Activated T-helper 9 cell treated with anti-CD3 and anti-CD28 coated beads, Interleukin-2, amount 50 U/mL, for 16 hours (primary cell): ENCODE results near the gene URGCP.
A peak's percentile ranks its signal among the peaks of the same experiment; 100 is the strongest.

Source experiments
- DNase-seq: peaks from one replicate; pipeline ENCODE4 v3.0.0-alpha.2; 2020; ENCODE audit warnings: low read depth

Gene URGCP

GRCh38 chr7:43873300-43873699 is 33.1 kb downstream of the URGCP start:
- no peak for DNase-seq

- DNase-seq: no peak
Observed at GRCh38 chr7:43872406-43873110, 33.8 kb downstream of the URGCP start.

- DNase-seq: no peak
Observed at GRCh38 chr7:43871064-43871463, 35.3 kb downstream of the URGCP start.

GRCh38 chr7:43870316-43870715 is 36.1 kb downstream of the URGCP start:
- DNase-seq: no peak

DNA sequence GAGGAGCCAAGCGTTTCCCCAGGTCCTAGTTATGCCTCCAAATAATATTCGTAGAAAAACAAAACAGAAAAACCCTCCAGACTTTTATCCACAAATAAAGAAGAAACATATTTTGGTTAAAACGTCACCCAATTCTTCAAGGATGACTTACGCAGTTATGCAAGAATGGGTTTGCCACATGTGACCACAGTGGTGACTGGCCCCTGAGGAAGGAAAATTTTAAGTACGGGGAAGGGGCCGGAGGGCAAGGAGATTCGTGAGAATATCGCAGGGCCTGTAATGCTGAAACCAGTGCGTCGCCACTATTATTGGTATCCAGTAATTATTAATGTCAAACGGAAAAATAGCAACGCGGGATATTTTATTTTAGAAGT is 36.5 kb downstream of the URGCP start:
- peak; percentile 5 for DNase-seq

DNA sequence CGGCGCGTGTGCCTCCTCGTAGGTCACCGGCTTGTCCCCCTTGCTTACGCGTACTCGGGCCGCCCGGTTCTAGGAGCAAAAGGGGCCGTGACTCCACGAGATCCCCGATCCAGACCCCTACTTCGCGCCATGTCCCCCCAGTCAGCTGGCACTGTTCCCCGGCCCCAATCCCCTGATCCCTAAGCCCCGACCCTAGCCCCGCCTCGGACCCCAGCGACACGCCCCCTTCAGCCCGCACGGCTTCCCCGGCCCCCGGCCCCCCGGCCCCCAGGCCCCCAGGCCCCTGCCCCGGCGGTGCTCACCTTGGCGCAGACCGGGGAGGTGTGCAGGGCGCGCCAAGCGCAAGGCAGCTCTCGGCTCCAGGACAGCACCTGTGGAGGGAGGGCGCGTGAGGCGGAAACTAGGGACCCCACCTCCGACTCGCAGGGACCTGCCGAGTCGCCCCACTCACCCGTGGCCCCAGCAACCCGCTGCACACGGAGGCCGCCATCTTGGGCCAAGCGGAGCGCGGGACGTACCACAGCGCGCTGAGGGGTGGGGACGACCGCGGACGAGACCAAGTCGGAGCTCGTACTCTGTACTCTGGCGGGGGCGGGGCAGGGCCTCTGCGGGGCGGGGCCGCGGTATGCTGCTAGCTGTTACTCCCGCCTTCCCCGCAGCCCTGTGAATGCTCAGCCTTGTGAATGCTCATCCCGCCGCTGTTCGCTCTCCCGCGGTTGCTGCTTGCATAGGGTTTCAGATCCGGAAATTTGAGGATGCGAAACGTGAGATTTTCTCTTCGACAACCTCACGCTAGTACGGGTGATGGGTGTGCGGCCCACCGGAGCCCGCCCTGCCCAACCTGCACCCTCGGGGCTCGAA is 37.2 kb downstream of the URGCP start, which contains the start of gene MRPS24:
Gene MRPS24 (minus strand): TSS at position 512 of the 861 bp plus-strand sequence. CDS start 22 bp downstream, at position 490.
- DNase-seq: peak; percentile 94

DNA sequence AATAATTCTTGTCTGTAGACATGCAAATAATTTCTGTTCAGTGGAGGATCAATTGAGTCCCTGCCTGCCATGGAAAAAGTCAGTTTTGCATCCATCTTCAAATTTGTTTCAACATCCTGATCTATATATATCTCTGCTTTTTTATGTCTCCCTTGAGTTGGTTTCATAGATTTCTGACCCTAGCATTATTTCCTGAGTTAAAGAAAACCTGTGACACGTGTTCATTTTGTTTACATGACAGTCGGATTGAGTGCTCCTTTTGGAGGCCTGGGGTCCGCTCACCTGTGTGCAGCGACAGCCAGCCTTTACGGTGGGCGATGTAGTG is 37.8 kb downstream of the URGCP start:
- no peak for DNase-seq

DNA sequence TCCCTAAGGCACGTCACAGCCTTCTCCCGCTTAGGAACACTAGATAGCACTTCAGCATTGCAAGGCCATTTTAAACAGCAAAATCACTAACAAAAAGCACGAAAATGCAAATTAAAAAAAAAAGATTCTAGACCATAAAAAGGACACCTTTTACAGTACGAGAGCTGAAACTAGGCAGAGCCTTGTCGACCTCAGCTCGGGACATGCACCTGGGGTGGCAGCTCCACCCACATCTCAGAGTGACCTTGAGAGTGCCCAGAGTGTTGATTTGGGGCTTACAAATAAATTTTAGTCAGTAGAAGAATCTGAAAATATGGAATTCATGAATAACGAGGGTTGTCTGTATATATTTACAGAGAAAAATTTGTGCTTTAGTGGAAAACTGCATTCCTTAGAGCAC is 38.2 kb downstream of the URGCP start:
- DNase-seq: no peak

DNA sequence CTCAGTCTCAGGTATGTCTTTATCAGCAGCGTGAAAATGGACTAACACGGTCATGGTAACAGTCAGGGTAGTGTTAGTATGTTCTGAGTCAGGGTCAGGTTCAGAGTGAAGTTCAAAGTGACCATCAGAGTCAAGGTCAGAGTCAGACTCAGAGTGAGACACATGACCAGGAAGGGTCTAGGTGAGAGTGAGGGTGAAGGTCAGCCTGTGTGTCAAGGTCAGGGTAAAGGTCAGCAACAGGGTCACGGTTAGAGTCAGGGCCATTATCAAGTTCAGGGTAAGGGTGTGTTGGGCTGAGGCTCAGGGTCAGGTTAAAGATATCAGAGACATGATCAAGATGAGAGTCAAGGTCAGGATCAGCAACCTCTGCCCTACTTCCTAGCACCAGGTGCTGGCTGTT is 41.1 kb downstream of the URGCP start:
- no peak for DNase-seq

GRCh38 chr7:43864126-43864525 is 42.3 kb downstream of the URGCP start:
- DNase-seq: no peak

DNA sequence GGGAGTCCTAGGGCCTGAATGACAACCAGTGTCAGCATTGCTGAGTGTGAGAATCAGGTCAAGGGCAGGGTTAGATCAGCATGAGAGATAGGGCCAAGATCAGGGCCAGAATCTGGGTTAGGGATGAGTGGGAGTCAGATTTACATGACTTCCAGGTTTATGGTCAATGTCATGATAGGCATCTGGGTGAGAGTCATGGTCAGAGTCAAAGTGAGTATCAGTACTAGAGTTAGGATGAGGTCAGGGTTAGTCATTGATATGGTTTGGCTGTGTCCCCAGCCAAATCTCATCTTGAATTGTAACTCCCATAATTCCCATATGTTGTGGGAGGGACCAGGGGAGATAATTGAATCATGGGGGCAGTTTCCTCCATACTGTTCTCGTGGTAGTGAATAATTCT is 49.4 kb downstream of the URGCP start:
- DNase-seq: no peak

DNA sequence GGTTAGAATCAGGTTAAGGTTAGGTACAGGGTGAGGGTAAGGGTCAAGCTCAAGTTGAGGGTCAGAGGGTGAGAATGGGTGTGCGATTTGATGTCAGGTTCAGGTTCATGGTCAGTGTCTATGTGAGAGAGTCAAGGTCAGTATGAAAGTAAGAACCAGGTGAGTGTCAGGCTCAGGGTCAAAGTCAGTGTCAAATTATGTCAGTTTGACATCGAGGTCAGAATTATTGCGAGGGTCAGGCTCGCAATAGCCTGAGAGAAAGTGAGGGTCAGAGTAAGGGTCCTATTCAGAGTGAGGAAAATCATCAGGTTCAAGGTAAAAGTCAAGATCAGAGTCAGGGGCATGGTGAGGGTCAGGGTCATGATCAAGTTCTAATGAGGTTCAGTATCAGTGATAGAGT is 50.1 kb downstream of the URGCP start:
- DNase-seq: no peak

DNA sequence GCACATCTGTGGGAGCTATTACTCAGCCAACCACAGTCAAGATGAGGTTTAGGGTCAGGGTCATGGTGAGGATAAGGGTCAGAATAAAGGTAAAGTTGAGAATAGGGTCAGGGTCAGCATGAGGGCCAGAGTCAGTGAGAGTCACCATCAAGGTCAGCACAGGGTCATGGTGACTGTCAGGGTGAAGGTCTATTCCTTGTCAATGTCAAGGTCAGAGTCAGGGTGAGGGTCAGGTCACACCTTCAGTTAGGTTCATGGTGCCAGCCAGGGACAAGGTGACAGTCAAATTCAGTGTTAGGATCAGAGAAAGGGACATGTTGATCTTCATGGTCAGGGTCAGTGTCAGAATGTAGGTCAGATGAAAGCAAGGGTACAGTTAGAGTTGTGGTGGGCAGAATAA is 51.2 kb downstream of the URGCP start:
- no peak for DNase-seq

DNA sequence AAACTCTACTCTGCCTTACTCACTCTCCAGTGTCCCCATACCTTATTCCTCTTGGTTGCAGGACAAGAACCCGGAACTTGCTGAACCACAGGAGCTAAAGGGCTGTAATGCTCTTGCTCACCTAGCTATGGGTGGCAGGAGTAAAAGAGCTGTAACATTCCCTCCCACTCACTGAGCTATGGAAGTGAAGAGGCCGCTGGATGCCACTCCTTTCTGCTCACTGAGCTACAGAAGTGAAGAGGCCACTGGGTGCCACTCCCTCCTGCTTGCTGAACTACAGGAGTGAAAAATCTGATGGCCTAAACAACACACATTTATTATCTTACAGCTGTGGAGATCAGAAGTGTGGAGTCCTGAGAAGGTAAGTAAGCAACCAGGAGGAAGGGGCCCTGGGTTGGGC is 54.6 kb downstream of the URGCP start:
- DNase-seq: no peak

GRCh38 chr7:43850348-43851116 is 55.9 kb downstream of the URGCP start:
- no peak for DNase-seq

- DNase-seq: no peak
Observed at GRCh38 chr7:43849047-43849446, 57.3 kb downstream of the URGCP start.

DNA sequence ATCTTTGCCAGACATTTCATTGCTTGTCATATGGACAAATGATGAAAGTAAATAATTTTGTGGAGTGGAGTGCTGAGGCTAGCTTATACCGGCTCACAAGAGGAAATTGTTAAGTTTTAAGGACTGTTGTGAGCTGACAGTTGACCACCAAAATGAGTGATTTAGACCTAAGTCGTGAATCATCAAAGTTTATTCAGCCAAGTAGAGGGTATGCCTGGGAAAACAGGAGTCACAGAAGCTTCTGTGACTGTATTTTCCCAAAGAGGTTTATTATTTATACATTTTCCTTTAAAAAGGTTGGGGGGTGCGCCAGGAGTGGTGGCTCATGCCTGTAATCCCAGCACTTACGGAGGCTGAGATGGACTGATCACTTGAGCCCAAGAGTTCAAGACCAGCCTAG is 58.9 kb downstream of the URGCP start:
- no peak for DNase-seq

- no peak for DNase-seq
Observed at GRCh38 chr7:43844662-43845061, 61.7 kb downstream of the URGCP start.

DNA sequence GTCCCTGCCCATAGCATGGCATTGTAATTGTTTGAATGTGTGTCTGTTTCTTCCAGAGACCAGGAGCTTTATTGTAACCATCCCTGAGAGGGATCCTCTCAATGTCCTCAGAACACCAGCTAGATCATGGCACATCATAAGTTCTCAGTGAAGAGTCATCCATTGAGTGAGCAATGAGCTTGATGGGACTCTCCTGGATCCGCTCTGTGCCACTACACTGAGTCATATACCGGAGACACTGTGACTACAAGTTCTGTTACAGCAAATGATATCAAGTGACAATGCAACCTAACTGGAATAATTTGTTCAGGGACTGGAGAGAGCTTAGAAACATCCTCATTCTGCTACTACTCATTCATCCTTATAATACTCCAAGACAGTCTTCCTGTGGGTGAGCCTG is 62.1 kb downstream of the URGCP start:
- no peak for DNase-seq

DNA sequence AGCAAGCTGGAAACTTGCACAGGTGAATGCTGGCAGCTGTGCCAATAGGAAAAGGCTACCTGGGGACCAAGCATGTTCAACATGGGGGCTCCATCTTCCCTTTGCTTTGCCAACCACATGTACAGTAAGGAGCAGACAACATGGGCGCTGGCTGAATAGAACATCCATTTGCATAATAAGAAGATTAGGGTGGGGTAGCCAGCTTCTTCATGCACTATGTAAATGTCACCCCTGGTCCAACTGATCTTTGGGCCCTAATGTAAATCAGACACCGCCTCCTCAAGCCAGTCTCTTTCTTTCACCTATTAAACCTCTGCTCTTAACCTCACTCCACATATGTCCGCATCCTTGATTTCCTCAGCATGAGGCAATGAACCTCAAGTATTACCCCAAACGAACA is 63.1 kb downstream of the URGCP start:
- no peak for DNase-seq

DNA sequence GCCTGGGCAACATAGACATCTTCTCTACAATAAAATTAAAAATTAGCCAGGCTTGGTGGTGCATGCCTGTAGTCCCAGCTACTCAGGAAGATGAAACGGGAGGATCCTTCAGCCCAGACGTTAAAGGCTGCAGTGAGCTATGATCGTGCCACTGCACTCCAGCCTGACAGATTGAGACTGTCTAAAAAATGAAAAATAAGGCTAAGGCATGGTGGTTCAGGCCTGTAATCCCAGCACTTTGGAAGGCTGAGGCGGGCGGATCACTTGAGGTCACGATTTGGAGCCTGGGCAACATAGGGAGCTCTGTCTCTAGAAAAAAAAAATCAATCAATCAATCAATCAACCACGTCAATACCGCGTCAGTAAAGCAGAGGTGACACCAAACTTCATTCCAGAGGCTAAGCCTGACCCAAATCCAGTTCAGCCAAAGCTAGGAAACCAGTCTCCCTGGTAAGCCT is 68.2 kb downstream of the URGCP start:
- DNase-seq: no peak

- DNase-seq: peak; percentile 12
Observed at GRCh38 chr7:43834463-43835251, 71.7 kb downstream of the URGCP start.
